NCI-H146 treated with DMSO at 0.1 percent for 48 hours (cell line): Measurements from ENCODE around the gene APP.
"Not testable (repeated sequence)": the region's sequence is repeated elsewhere in the genome, so short reads cannot be mapped to it uniquely, and the experiment has no call there.

Source experiments
- DNase-seq: peaks from one replicate; lab custom pipeline; 2025; ENCODE audit not compliant: unreplicated experiment; lab: John Stamatoyannopoulos, UW

The APP gene

DNA sequence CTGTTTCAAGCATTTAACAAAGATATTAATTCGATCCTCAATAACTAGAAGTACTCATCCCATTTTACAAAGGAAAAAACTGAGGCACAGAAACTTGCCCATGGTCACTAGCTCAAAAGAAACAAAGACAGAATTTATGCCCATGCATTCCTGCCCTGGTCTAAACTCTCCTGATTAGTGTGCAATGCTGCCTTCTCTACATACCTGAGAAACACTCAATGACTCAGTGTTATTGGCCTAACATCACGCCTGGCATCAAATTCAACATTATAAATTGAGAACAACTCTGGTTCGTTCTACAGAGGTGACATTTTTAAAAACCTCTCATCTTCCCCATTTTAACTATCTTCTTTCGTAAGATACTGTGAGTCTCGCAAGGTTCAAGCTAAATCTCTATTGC, 5.2 kb downstream of the APP start:
- DNase-seq = no peak

DNA sequence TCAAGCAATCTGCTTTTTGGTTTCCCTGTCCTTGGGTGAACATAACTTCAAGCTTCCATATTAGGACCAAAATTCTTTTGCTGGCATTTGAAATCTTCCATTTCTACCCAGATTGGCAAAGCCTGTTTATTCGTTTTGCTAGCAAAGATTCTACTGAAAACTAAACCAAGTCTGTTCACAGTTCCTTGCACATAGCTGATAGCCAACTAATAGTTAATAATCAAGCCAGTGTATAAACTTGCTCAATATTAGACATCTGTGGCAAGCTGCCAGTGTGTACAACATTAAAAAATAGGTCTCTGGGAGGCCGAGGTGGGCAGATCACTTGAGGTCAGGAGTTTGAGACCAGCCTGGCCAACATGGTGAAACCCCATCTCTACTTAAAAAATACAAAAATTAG, 6.3 kb downstream of the APP start:
- DNase-seq = no peak

DNA sequence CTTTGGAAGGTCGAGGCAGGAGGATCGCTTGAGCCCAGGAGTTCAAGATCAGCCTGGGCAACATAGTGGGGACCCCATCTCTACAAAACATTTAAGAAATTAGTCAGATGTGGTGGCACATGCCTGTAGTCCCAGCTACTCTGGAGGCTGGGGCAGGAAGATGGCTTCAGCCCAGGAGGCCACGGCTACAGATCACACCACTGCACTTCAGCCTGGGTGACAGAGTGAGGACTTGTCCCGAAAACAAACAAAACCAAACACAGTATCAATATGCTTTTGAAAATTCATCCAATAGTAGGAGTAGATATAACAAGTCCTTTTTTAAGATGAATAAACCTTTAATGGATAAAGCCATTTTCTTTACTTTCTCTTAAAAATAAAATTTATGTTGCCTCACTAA, 8.5 kb downstream of the APP start:
- no peak for DNase-seq

DNA sequence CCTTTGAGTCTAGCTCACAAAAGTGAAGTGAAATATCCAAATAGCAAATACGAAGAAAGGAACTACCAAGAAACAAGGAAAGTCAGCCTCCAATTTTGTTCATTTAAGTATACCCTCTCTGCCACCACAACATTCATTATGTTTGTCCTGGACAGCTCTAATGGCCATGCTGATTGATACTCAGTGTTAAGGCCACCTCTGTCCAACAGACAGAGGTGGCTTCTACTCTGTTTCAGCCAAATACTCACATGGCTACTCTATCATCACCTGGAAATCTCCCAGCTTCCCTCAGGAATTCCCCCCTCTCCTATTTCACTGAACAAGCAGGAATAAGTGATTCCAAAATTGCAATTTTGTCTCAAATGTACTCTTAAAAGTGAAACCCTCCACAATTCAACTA, 10.7 kb downstream of the APP start:
- DNase-seq = no peak

DNA sequence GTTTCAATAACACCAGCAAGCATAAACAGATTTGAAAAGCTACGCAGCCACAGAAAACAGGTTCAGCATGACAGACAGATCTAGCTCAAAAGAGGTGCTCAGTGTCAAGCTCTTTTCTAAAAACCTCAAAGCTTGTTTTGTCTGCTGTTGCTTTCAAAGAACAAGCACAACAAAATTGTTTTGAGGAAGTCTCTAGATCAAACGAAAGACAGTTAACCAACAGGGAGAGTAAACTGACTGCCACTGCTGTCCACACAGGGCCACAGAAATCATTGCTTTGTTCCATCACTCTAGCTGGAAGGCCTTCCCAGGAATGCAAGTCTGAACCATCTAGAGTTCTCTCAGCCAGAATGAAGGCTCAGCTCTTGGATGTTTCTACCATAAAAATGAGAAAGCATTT, 12.8 kb downstream of the APP start:
- no peak for DNase-seq

DNA sequence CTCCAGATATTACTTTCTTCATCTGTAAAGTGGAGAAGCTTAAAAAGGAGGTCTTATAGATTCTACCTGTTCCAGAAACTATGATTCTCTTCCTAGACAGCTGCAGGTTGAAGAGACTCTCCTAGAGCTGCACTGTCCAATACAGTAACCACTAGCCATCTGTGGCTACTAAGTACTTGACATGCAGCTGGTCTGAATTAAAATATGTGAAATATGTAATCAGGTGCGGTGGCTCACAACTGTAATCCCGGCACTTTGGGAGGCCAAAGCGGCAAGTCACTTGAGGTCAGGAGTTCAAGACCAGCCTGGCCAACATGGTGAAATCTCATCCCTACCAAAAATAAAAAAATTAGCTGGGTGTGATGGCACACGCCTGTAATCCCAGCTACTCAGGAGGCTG, 15.8 kb downstream of the APP start:
- no peak for DNase-seq

DNA sequence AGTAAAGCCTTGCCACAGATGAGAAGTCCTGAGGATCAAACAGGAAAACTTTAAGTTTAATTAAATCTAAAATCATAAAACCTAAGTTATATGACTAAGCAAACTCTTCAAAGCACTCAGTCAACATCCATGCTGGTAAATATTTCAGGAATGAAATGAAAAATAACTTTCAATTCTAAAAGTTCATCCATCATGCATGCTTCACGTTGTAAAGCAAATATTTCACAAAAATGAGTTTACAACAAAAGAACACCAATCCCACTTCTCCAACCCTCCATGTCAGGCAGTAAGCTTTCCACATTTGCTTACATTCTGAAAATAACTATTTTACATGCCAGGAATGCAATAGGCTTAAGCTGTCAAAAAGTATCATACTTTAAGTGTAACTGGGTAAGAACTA, 16.8 kb downstream of the APP start:
- no peak for DNase-seq

DNA sequence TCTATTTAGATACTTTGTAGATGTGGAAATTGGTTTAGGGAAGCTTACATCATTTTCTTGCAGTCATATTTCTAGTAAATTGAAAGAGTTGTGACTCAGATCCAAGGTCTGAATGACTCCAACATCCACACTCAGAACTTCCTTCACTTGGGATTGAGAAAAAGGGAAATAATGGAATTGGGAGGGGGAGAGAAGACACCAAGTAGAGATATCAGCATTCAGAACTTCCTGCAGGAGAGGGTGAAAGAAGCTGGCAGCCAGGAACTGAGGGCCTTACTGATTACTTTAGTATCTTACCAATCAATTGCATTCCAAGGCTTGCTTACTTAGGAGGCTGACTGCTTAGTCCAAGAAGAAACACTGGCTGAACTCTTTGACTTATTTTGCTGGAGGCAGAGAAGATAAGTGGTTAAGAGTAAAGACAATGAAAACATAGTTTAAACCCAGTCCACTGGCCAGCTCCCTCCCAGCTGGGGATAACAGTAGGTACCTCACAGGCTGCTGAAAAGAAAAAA, 21.7 kb downstream of the APP start:
- DNase-seq = no peak

DNA sequence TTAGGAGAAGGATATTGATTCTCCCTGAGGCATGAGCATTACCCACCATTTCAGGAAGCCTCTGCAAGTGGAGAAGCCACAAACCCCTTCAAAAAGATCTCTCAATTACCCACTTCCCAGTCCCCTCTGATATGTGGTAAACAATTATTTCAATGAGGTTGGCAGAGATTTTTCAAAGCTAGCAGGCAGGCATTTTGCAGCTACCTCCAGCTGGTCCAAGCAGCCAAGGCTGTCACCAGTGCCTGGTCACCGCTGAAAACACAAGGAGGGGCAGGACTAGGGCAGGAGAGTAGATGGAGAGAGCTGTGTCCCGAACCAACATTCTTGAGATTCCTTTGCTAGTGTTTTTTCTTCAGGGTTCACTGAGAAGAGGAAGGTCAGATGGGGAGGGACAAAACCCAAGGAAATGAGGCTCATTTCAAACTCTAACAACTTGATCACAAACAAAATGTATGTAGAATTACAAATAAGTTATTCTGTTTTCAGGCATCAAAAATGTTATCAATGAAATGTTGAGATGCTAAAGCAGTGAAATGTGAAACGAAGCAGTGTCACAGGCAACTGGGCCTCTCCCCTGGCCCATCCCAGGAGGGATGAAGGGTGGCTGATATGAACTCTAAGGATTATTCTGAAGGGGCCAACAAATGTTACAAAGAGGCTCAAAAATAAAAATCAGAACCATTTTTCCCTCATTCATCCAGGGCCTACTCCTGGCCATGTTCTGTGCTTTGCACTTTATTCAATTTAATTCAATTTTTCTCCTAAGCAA, 22.3 kb downstream of the APP start:
- no peak for DNase-seq

DNA sequence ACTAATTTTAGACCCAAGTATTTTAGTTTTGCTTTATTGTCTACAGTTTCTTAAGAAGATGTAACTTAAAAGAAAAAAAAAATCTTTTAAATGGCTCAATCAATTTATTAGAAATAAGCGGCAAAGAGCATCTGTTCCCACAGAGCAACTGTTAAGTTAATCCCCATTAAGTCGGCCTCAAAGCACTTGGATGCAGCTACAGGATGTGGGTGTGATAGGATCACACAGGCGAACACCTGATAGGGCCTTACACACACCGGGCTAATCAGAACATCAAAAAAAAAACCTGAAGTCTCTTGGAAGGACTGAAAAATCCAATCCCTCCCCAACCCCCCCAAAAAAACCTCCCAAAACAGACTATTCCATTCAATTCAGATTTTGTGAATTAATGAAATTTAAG, 23.0 kb downstream of the APP start:
- DNase-seq = no peak

DNA sequence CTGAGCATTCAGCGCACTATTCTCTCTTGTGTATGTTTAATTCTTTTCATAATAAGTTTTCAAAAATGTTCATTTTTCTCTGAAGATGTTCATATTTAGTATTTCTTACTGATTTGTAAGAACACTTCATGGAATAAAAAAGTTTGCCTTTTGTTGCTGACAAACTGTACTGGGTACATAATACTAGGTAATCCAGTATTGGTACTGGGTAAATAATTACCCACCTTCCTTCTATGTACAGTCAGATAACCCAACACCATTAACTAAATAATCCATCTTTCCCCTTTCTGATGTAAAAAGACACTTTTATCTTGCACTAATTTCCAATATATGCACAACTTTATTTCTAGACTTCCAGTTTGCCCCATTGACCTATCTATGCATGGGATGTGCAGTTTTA, 23.9 kb downstream of the APP start:
- no peak for DNase-seq

DNA sequence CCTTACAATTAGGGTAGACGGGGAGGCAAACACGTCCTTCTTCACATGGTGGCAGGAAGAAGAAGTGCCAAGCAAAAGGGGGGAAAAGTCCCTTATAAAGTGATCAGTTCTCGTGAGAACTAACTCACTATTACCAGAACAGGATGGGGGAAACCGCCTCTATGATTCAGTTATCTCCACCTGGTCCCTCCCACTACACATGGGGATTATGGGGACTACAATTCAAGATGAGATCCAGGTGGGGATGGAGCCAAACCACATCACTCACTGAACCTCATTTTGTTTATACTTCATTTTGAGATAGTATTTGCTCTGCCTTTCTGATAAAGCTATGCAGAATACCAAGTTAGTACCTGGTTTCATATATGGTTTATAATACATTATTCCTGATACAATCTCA, 26.5 kb downstream of the APP start:
- no peak for DNase-seq

DNA sequence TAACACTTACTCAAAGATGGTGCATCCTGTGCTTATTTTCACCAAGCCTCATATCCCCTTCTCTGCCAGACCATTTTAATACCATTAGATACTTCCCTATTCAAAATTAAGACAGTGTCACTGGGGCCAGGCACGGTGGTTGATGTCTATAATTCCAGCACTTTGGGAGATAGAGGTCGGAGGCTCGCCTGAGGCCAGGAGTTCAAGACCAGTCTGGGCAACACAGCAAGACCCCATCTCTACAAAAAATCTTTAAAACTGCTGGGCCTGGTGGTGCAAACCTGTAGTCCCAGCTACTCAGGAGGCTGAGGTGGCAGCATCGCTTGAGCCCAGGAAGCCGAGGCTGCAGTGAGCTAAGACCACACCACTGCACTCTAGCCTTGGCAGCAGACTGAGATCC, 28.2 kb downstream of the APP start:
- DNase-seq = no peak

DNA sequence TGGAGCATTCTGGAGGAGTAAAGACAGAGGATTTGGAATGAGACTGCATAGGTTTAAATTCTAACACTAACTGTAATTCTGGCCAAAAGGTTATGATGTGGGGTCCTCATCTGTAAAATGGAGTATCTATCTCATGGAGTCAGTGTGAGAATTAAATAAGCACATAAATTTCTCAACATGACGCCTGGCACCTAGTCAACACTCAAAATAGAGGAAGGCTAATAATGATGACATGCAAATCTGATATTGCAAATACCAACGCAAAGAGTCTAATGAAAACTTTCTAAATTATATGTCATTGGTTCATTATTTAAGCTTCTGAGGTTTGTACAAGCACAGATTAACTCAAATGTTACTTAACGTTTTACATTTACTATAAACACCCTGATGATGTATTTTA, 29.6 kb downstream of the APP start:
- no peak for DNase-seq

DNA sequence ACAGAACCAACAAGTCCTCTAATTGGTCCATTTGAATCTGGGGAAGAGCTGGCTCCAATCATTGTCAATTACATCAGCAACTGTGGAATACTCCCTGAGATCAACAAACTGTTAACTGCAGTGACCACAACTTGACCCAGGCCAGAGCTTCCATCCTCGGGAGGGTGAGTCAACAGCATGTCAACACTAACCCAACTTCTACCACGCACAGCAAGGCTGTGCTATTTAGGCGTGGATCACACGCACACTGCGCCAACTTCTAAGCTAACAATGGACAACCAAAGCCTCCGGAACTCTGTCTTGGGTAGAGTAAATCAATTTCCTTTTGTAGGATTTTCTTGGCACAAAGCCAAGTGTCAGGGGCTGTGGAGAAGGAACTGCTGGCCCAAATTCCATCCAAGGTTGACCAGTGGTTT, 30.4 kb downstream of the APP start:
- no peak for DNase-seq

DNA sequence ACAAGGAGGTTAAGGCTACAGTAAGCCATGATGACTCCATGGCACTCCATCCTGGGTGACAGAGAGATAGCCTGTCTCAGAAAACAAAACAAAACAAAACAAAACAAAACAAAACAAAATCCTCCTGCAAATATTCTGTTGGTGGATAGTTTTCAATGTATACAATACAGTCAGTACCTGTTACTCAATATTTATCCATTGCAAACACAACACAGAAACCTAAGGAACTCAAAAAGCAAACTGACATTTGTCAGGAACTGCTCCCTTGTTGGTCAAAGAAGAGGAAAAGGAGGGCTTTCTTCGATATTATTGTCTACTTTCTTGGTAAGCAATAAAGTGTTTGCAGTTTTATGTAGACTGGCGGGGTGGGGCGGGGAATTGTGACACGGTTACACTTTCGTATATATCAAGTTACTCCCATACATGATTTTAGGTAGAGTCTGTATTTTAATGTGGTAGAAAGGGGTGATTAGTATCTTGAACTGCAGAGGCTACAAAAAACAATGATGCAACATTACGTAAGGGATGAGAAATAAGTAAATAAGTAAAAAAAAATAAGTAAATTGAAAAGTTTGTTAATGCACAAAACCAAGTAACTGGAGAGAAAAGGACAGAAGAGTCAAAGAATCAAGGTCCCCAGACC, 31.8 kb downstream of the APP start:
- DNase-seq = no peak

DNA sequence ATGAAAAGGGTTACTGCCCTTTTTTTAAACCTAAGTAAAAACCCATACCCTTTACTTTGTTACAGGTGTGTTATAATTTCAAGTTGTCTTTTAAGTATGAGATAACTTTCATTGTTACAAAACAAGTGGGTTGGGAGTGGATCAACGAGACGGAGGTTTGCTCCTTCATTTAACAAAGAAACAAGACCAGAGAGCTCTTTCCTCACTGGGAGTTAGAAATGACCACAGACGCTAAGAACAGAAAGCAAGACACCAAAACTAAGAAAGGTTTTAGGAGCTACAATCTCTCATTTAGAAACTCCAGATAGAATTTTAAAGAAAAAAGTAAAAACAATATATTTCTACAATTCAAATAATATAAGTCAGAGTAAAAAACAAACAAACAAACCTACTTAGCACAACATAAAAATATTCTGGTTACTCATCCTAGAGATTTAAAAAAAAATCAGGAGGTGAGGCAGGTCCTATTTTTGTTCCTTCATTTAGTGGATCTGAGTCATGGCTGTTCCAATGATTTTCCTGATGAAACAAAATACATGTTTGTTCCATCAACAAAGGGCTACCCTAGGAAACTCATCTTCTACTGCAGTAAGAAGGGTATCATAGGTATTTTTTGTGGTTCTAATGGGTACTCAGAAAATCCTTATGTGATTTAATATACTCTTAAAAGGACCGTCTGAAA, 33.0 kb downstream of the APP start:
- DNase-seq = no peak

DNA sequence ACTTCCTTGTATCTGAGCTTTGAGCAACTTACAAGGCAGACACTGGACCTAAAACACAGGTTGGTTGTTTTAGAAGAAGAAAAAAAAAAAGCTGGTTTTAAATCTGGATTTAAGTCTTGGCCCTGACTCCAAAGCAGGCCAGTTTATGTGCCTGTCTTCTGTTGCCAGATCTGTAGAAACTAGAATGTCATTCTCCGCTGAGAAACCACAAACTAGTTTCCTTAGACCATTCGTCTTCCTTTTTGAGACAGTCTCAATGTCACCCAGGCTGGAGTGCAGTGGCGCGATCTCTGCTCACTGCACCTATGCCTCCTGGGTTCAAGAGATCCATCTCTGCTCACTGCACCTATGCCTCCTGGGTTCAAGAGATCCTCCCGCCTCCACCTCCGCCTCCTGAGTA, 33.9 kb downstream of the APP start:
- DNase-seq = no peak

DNA sequence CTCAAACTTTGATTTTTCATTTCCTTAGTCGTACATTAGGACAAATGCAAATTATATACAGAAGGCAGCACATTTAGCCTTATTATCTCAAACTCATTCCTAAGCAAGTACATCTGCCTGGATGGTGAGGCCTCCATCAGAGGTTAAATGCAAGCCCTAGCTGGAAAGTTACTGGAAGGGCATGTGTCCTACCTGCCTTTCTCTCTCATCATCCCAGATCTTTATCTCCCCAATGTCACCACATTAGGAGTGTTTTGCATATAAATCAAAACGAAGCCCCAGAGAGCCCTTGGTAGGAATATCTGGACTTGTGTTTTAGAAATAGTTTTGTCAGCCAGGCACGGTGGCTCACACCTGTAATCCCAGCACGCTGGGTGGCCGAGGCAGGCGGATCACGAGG, 35.0 kb downstream of the APP start:
- no peak for DNase-seq

DNA sequence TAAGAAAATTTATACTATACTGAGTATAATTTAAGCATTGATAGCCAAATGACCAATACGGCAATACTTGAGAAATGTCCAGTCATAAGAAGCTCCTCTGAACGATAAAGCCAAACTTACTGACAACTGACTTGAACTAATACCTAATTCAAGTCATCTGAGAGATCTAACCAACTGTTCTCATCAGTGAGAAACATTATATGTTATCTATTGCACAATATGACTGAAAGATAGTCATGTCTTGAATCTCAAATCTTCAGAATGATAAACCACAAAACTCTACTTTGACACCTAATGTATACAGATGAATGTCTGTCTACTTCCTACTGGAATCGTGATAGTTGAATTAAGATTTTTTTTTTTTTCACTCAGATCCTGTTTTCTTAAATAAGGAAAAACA, 39.0 kb downstream of the APP start:
- no peak for DNase-seq

DNA sequence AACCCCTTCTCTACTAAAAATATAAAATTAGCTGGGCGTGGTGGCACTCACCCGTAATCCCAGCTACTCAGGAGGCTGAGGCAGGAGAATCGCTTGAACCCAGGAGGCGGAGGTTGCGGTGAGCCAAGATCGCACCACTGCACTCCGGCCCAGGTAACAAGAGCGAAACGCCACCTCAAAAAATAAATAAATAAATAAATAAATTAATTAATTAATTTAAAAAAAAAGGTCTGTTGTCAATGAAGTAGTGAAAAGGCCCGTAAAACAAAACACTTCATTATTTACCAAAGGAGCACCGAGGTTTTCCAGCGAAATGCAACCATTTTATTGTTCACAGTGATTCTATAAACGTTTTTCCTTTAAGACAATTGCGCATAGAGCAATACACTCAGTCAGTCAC, 39.5 kb downstream of the APP start:
- not testable (repeated sequence) for DNase-seq

DNA sequence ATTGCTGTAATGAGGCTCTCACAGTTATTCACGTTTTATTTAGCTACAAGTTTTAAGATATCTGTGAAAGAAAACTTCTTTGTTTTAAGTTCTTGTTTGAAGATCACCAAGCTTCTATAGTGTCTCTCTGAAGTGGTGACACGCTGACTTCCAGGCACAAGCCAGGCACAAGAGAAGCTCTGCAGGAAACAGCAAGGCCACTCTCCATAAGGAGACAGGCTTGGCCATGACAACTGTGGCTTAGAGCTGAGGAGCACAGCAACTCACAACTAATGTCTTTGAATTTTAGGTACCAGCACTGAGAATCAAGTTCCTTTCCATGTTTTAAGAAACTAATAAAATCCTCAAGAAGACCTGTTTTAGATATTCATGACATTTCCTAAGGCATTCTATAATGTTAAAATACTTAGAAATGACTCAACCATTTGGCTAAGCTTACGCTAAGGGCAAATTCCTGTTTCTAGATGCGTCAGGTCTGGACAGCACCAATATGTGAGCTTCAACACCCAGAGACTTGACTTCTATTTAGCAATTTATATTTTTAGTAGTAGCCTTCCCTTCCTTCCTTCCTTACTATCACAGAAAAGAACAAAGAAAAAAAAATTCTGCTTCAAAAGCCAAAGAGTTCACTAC, 40.2 kb downstream of the APP start:
- no peak for DNase-seq
